NCI-H82 treated with DMSO at 0.1 percent for 48 hours (cell line): ENCODE measurements around the gene NEK7.
"Not testable (repeated sequence)": the region's sequence is repeated elsewhere in the genome, so short reads cannot be mapped to it uniquely, and the experiment has no call there.

Source experiments
- DNase-seq: peaks from one replicate; lab custom pipeline; 2025; ENCODE audit not compliant: unreplicated experiment; lab: John Stamatoyannopoulos, UW

The NEK7 gene

DNA sequence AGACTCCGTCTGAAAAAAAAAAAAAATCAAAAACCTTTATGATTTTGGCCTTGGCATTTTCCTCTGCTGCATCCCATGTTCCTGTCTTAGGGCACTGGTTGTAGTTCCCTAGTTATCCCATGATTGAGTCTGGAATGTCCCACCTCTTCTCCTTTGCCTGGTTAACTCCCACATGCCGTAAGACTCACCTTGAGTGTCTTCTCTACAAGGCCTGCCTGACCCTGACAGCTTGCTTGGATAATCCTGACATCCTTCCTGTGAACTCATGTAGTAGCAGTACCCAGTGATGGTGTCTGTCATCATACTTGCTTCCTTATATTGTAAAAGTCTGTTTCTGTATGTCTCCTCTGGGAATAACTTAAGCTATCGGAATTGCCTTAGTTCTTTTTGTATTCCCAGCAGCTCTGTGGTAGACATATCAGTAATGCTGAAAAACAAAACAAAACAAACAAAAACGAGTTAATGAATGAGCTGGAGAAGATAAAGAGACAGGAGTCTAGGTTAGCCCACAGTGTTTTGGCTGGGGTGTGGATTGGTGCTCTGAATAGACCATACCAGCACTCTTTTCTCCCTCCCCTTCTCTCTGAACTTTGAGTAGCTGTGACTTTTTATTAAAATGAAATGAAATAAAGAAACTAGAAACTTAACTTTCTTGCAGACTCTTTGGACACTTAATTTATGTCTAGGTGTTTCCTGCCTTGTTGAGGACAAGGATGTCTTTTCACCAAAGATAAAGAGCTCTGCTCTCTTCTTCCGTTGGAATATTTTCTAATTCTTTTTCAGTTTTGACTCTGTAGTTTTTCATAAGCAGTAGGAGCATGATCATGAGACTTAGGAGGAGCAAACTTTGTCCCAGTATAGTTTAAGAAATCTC, 15.1 kb downstream of the NEK7 start:
- DNase-seq: no peak

GRCh38 chr1:198173832-198174231, 17.0 kb downstream of the NEK7 start:
- no peak for DNase-seq

GRCh38 chr1:198174297-198174696, 17.5 kb downstream of the NEK7 start:
- no peak for DNase-seq

DNA sequence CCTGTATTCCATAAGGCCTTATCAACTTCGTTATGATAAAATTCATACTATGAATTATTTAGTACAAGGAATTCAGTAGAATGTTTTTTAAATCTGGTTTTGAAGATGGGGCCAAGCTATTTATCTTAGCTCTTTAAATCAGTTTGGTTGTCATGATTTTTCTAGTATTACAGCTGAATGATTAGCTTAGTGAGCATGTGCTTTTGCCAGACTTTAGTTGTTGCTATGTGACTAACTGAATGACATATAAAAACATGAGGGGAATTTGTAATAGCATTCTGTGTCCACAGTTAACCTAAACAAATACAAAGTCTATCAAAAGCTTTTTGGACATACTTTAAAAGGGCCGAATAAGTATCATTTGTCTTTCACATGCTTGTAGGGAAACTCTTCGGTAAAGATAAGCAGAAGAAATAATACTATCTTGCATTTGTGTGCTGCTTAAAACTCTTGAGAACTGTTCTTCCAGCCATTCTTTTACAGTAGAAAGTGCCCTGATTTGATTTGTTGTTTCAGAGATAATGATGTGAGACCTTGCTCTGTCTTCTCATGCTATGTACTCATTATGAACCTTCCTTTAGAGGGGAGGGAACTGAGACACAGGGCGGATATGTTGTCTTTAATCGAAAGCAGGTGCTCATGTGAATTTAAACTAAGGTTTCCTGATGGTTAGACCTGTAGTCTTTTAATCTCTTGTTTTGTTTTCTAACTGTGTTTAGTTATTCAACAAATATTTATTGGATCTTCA, 18.8 kb downstream of the NEK7 start:
- no peak for DNase-seq

DNA sequence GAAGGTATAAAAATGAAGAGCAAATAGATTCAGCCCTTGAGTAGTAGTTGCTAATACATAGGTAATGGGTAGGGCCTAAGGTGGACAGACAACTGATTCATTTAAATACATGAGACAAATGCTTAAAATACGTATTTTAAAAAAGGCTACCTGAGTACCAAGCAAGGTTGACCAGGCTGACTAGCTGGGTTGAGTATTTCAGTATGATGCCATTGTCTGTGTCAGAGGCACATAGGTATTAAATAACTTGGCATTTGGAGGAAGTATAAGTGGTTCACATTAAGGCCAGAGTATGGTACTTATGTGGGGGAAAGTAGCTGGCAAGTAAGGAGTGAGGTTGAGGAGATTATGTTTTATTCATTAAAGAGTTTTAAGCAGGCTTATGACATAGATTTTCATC, 19.4 kb downstream of the NEK7 start:
- no peak for DNase-seq

DNA sequence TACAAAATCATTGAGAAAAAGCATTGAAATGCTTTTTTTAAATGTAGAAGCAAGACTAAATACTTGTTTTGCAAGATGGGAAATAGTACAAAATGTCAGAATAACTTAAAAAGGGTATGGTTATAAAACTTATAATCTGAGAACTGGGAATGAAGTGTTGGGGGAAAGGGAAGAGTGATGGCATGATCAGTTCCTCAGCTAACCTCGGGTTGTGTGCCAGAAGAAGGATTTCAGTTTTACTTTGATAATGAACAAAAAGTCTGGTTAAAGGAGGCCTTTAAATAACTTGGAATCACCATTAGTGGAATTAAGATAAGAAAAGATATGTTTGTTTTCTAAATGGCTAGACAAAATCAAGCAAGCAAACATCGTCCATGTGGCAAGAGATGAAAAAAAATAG, 20.7 kb downstream of the NEK7 start:
- no peak for DNase-seq

GRCh38 chr1:198178615-198179014, 21.8 kb downstream of the NEK7 start:
- DNase-seq: no peak

- DNase-seq: no peak
These were observed 22.8 kb downstream of the NEK7 start for GRCh38 chr1:198179556-198179981.

DNA sequence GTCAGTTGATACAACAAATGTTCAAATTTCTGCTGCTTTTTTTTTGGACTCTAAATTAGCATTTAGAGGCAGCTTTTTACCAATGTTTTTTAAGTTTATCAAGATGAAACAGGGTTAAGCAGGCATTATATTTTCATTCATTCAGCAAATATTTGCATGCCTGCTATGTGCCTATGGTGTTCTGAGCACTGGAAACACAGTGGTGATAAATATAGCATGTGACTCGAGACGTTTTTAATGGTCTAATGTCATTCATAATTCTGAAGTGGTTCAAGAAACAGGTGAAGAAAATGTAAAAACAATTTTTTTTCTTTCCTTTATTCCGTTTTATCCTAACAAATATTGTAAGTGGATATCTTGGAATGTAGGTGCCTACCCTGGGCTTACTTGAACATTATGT, 26.8 kb downstream of the NEK7 start:
- DNase-seq: no peak

GRCh38 chr1:198184516-198184915, 27.7 kb downstream of the NEK7 start:
- DNase-seq: no peak

DNA sequence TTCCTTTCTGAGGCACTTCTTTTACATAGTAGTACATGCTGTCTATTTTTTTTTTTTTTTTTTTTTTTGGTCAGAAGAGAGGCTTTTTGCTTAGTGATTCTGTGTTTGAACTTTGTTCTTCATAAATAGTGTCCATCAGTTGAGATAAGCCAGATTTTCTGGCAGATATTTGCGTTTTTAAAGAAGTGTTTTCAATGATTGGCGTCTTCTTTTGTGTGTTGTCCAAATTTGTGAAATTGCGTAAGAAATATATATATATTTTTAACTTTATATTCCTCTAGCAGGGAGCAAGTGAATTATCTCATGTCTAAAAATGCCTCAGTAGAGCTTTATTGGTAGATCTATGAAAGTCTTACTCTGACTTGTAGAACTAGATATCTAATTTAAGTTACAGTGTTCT, 28.3 kb downstream of the NEK7 start:
- DNase-seq: no peak

- DNase-seq: no peak
These were observed 29.0 kb downstream of the NEK7 start for GRCh38 chr1:198185759-198186158.

- DNase-seq: no peak
These were observed 30.2 kb downstream of the NEK7 start for GRCh38 chr1:198186916-198187580.

GRCh38 chr1:198187973-198188588, 31.3 kb downstream of the NEK7 start:
- no peak for DNase-seq

GRCh38 chr1:198191117-198191516, 34.3 kb downstream of the NEK7 start:
- no peak for DNase-seq

DNA sequence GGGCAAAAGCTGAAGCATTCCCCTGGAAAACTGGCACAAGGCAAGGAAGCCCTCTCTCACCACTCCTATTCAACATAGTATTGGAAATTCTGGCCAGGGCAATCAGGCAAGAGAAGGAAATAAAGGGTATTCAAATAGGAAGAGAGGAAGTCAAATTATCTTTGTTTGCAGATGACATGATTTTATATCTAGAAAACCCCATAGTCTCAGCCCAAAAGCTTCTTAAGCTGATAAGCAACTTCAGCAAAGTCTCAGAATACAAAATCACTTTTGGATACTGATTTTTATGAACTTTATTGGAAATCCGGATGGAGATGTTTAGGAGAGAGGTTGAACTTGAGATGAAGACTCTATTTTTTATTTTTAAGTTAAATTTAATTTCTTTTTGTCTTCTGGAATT, 37.1 kb downstream of the NEK7 start:
- not testable (repeated sequence) for DNase-seq

GRCh38 chr1:198196630-198197029, 39.8 kb downstream of the NEK7 start:
- no peak for DNase-seq

DNA sequence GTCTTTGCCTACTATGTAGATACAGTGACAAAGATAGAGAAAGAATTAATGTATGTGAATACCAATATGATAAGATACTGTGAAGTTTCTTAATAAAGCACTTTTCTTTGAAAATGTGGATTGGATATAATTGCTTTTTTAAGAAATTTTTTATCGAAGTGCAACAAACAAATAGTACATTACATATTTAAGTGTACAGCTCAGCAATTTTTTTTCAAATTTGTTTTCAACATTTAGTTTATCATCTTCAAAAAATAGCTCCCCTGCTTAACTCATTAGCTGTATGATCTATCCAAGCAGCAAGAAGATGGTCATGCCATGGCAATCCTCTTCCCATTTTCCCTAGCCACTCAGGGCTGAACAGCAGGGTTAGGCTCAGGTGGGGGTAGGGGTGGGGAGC, 40.5 kb downstream of the NEK7 start:
- no peak for DNase-seq

GRCh38 chr1:198199105-198199504, 42.3 kb downstream of the NEK7 start:
- DNase-seq: no peak

- DNase-seq: no peak
These were observed 45.4 kb downstream of the NEK7 start for GRCh38 chr1:198201956-198202784.
